NT2/D1 (cell line): ENCODE measurements around the gene TTC13.

Experiments
- DNase-seq: peaks from one replicate; pipeline ENCODE4 v3.0.0-alpha.2; 2011; ENCODE audit warnings: low read depth, low spot score
- H3K27me3 ChIP-seq: 2 replicates; pipeline ENCODE4 v1.6.0; 2011; ENCODE audit warnings: mild to moderate bottlenecking; ENCODE audit not compliant: insufficient read length, insufficient read depth
- H3K36me3 ChIP-seq: 2 replicates; pipeline ENCODE4 v1.6.1; 2011; ENCODE audit warnings: mild to moderate bottlenecking, low read length, mixed read lengths; ENCODE audit not compliant: insufficient read depth, insufficient read length
- H3K4me1 ChIP-seq: 2 replicates; pipeline ENCODE4 v1.5.1; 2011; ENCODE audit not compliant: insufficient read depth, insufficient read length
- H3K4me3 ChIP-seq: 2 replicates; pipeline ENCODE4 v1.5.1; 2011; ENCODE audit warnings: low read depth; ENCODE audit not compliant: insufficient read length
- H3K9ac ChIP-seq: 2 replicates; pipeline ENCODE4 v1.6.0; 2011; ENCODE audit warnings: low read depth; ENCODE audit not compliant: insufficient read length
- H3K9me3 ChIP-seq: 2 replicates; pipeline ENCODE4 v1.5.1; 2011; ENCODE audit warnings: mild to moderate bottlenecking, low read length; ENCODE audit not compliant: insufficient read depth
- SUZ12 ChIP-seq: IDR thresholded peaks from 2 replicates; pipeline ENCODE4 v1.6.1; 2011; ENCODE audit not compliant: insufficient read length, insufficient read depth; ENCODE audit errors: extremely low read depth
- YY1 ChIP-seq: IDR thresholded peaks from 2 replicates; pipeline ENCODE4 v1.6.1; 2011; ENCODE audit not compliant: insufficient read length, insufficient read depth
- ZNF274 ChIP-seq: IDR thresholded peaks from 2 replicates; pipeline ENCODE4 v1.6.1; 2011; ENCODE audit warnings: mild to moderate bottlenecking, low read depth, low read length

Gene TTC13

DNA sequence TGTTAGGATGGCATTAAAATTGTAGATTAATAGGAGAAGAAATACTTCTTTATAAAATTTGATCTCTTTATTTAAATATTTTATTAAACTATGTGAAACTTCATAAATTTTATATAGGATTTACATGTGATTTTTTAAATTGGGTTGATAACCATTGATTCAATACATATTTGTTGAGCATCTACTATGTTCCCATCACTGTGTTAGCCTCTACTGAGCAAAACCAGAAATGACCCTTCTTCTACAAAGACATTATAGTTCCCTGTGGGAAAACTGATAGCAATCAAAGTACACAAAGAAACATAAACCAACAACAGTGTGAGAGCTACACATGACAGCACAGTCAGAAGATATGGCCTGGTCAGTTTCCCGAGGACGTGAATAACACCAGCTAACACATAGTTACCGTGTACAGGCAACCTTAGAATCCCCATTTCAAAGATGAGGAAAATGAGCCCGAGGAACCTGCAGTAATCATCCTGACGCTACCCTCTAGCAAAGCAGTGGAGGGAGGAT lies 12.2 kb downstream of the TTC13 start:
- H3K27me3 ChIP-seq = no peaks in the 10 kb centered on the region
- no peak overlapping the region for H3K9ac ChIP-seq
- H3K4me3 ChIP-seq = no peak overlapping the region
- TF ChIP-seq ZNF274 = no peak
- TF ChIP-seq YY1 = no peak
- TF ChIP-seq SUZ12 = no peak
- H3K9me3 ChIP-seq = no peaks in the 10 kb centered on the region
- no peaks in the 10 kb centered on the region for H3K36me3 ChIP-seq
- DNase-seq = no peak
- H3K4me1 ChIP-seq = no peaks in the 10 kb centered on the region

GRCh38 chr1:230965535-230965934 lies 13.1 kb downstream of the TTC13 start:
- Histone ChIP-seq H3K9ac (no peak overlapping the region), H3K4me3 (no peak overlapping the region), H3K36me3 (no peaks in the 10 kb centered on the region), H3K9me3 (no peaks in the 10 kb centered on the region), H3K27me3 (no peaks in the 10 kb centered on the region), H3K4me1 (no peaks in the 10 kb centered on the region)
- TF ChIP-seq ZNF274 = no peak
- no peak for TF ChIP-seq YY1
- no peak for TF ChIP-seq SUZ12
- DNase-seq = no peak

- Histone ChIP-seq H3K9ac (no peak overlapping the region), H3K9me3 (no peaks in the 10 kb centered on the region), H3K4me1 (no peaks in the 10 kb centered on the region), H3K4me3 (no peak overlapping the region), H3K36me3 (no peaks in the 10 kb centered on the region), H3K27me3 (no peaks in the 10 kb centered on the region)
- DNase-seq = no peak
- no peak for TF ChIP-seq YY1
- TF ChIP-seq ZNF274 = no peak
- no peak for TF ChIP-seq SUZ12
These were observed 13.8 kb downstream of the TTC13 start for GRCh38 chr1:230964896-230965295.

GRCh38 chr1:230958370-230958769 lies 20.3 kb downstream of the TTC13 start:
- no peak overlapping the region for H3K4me3 ChIP-seq
- H3K27me3 ChIP-seq = no peaks in the 10 kb centered on the region
- TF ChIP-seq YY1 (no peak), ZNF274 (no peak), SUZ12 (no peak)
- no peaks in the 10 kb centered on the region for H3K9me3 ChIP-seq
- H3K9ac ChIP-seq = no peak overlapping the region
- H3K36me3 ChIP-seq = no peaks in the 10 kb centered on the region
- no peak for DNase-seq
- no peaks in the 10 kb centered on the region for H3K4me1 ChIP-seq

GRCh38 chr1:230957580-230957989 lies 21.1 kb downstream of the TTC13 start:
- DNase-seq = no peak
- Histone ChIP-seq H3K9me3 (no peaks in the 10 kb centered on the region), H3K36me3 (no peaks in the 10 kb centered on the region), H3K4me1 (no peaks in the 10 kb centered on the region), H3K9ac (no peak overlapping the region), H3K27me3 (no peaks in the 10 kb centered on the region), H3K4me3 (no peak overlapping the region)
- no peak for TF ChIP-seq YY1
- no peak for TF ChIP-seq SUZ12
- no peak for TF ChIP-seq ZNF274

GRCh38 chr1:230950404-230950803 lies 28.3 kb downstream of the TTC13 start:
- TF ChIP-seq ZNF274 = no peak
- no peak for TF ChIP-seq SUZ12
- TF ChIP-seq YY1 = no peak
- Histone ChIP-seq H3K4me1 (no peaks in the 10 kb centered on the region), H3K9ac (no peak overlapping the region), H3K9me3 (no peaks in the 10 kb centered on the region), H3K36me3 (no peaks in the 10 kb centered on the region), H3K27me3 (no peaks in the 10 kb centered on the region), H3K4me3 (no peak overlapping the region)
- no peak for DNase-seq

- H3K27me3 ChIP-seq = no peaks in the 10 kb centered on the region
- no peaks in the 10 kb centered on the region for H3K4me1 ChIP-seq
- no peak overlapping the region for H3K9ac ChIP-seq
- no peaks in the 10 kb centered on the region for H3K36me3 ChIP-seq
- TF ChIP-seq SUZ12 (no peak), ZNF274 (no peak), YY1 (no peak)
- no peak overlapping the region for H3K4me3 ChIP-seq
- H3K9me3 ChIP-seq = no peaks in the 10 kb centered on the region
- no peak for DNase-seq
These were observed 29.8 kb downstream of the TTC13 start for GRCh38 chr1:230948903-230949302.
